ENCODE data around the gene HIP1. TPM values are rescaled to one million over a fixed set of nuclear protein-coding genes. Genes with fewer than 3 reads are reported as not detected.
A peak's percentile ranks its signal among the peaks of the same experiment; 100 is the strongest.
"Not testable (repeated sequence)": the region's sequence is repeated elsewhere in the genome, so short reads cannot be mapped to it uniquely, and the experiment has no call there.

HIP1 gene
- total RNA-seq, 2 donors from 2014 or later, result 42.9 to 48.2 TPM

GRCh38 chr7:75567948-75568595 lies 170.7 kb downstream of the HIP1 start:
- no peak overlapping the region for H3K4me3 ChIP-seq
- no peak overlapping the region for H3K27ac ChIP-seq
- H3K27me3 ChIP-seq (replicated peaks; ENCODE audit: insufficient read depth), result no peaks in the 10 kb centered on the region
- H3K9me3 ChIP-seq, result no peaks in the 10 kb centered on the region
- H3K36me3 ChIP-seq, result peaks cover 34% of the 10 kb centered on the region
- DNase-seq (ENCODE audit: low spot score), result no peak
- no peak for TF ChIP-seq CTCF (IDR thresholded peaks at IDR 0.05)
- H3K4me1 ChIP-seq (ENCODE audit: control insufficient read depth in 1 of 2, low read depth in 2 of 2), result peaks cover 8 to 16% of the 10 kb centered on the region in 2 donors
- no peak for ATAC-seq (ENCODE audit: insufficient number of reproducible peaks, low FRiP score, low read depth)

- DNase-seq (ENCODE audit: low spot score) (no peak), ATAC-seq (ENCODE audit: insufficient number of reproducible peaks, low FRiP score, low read depth) (peak; percentile 30)
- peak overlapping the region; percentile 23 to 53 for H3K27ac ChIP-seq
- no peaks in the 10 kb centered on the region for H3K27me3 ChIP-seq (replicated peaks; ENCODE audit: insufficient read depth)
- H3K9me3 ChIP-seq, result no peaks in the 10 kb centered on the region
- peaks cover 48% of the 10 kb centered on the region for H3K36me3 ChIP-seq
- H3K4me3 ChIP-seq, result no peak overlapping the region
- H3K4me1 ChIP-seq (ENCODE audit: control insufficient read depth in 1 of 2, low read depth in 2 of 2), result peaks cover 8 to 16% of the 10 kb centered on the region in 2 donors
- no peak for TF ChIP-seq CTCF (IDR thresholded peaks at IDR 0.05)
Observed at GRCh38 chr7:75565132-75565837, 173.5 kb downstream of the HIP1 start.

- DNase-seq (ENCODE audit: low spot score) (no peak), ATAC-seq (ENCODE audit: insufficient number of reproducible peaks, low FRiP score, low read depth) (no peak)
- no peaks in the 10 kb centered on the region for H3K9me3 ChIP-seq
- no peak overlapping the region for H3K4me3 ChIP-seq
- no peak for TF ChIP-seq CTCF (IDR thresholded peaks at IDR 0.05)
- H3K4me1 ChIP-seq (ENCODE audit: control insufficient read depth in 1 of 2, low read depth in 2 of 2), result peaks cover 8 to 16% of the 10 kb centered on the region in 2 donors
- H3K36me3 ChIP-seq, result peaks cover 52% of the 10 kb centered on the region
- no peak overlapping the region for H3K27ac ChIP-seq
- H3K27me3 ChIP-seq (replicated peaks; ENCODE audit: insufficient read depth), result no peaks in the 10 kb centered on the region
Observed at GRCh38 chr7:75563171-75563570, 175.6 kb downstream of the HIP1 start.

GRCh38 chr7:75559976-75560365 lies 178.8 kb downstream of the HIP1 start:
- TF ChIP-seq CTCF (IDR thresholded peaks at IDR 0.05), result no peak
- DNase-seq (ENCODE audit: low spot score) (no peak), ATAC-seq (ENCODE audit: insufficient number of reproducible peaks, low FRiP score, low read depth) (no peak)
- no peaks in the 10 kb centered on the region for H3K27me3 ChIP-seq (replicated peaks; ENCODE audit: insufficient read depth)
- H3K27ac ChIP-seq, result no peak overlapping the region
- H3K4me3 ChIP-seq, result no peak overlapping the region
- H3K36me3 ChIP-seq, result peaks cover 65% of the 10 kb centered on the region
- H3K9me3 ChIP-seq, result no peaks in the 10 kb centered on the region
- H3K4me1 ChIP-seq (ENCODE audit: control insufficient read depth in 1 of 2, low read depth in 2 of 2), result peaks cover 0 to 2% of the 10 kb centered on the region in 2 donors

GRCh38 chr7:75559355-75559975 lies 179.3 kb downstream of the HIP1 start:
- Histone ChIP-seq H3K27me3 (replicated peaks; ENCODE audit: insufficient read depth) (no peaks in the 10 kb centered on the region), H3K36me3 (peaks cover 67% of the 10 kb centered on the region), H3K9me3 (no peaks in the 10 kb centered on the region), H3K4me1 (ENCODE audit: control insufficient read depth in 1 of 2, low read depth in 2 of 2) (no peaks in the 10 kb centered on the region), H3K27ac (no peak overlapping the region), H3K4me3 (no peak overlapping the region)
- no peak for TF ChIP-seq CTCF (IDR thresholded peaks at IDR 0.05)
- DNase-seq (ENCODE audit: low spot score) (no peak), ATAC-seq (ENCODE audit: insufficient number of reproducible peaks, low FRiP score, low read depth) (no peak)

- H3K9me3 ChIP-seq; ATAC-seq (ENCODE audit: insufficient number of reproducible peaks, low FRiP score, low read depth); H3K27me3 ChIP-seq (replicated peaks; ENCODE audit: insufficient read depth); DNase-seq (ENCODE audit: low spot score); H3K4me1 ChIP-seq (ENCODE audit: control insufficient read depth in 1 of 2, low read depth in 2 of 2); H3K4me3 ChIP-seq; H3K27ac ChIP-seq: not testable (repeated sequence)
- peaks cover 76% of the 10 kb centered on the region for H3K36me3 ChIP-seq
Observed at GRCh38 chr7:75556835-75557234, 181.9 kb downstream of the HIP1 start.

Data from thoracic aorta (tissue), 2 donors.